PC-3 (cell line): ENCODE results near the gene KHDC1L. TPM values are rescaled to one million over a fixed set of nuclear protein-coding genes. Genes with fewer than 3 reads are reported as not detected.

Source experiments
- ATAC-seq: fragments of 200-7000 bp; cut with Tn5 transposase; 2 replicates; pipeline ENCODE4 v1.9.1; 2020; ENCODE audit warnings: mild to moderate bottlenecking, moderate library complexity
- BruUV-seq: library from RNA; stranded (reverse); fragments of 400-500 nt; replicated peaks from 2 replicates; lab custom pipeline; 2021; lab: Mats Ljungman, UMichigan
- CTCF ChIA-PET: fragments of 300-600 bp; sonication (Branson Sonifier 250); formaldehyde crosslinking; loops from one replicate; lab custom pipeline; 2022; ENCODE audit warnings: antibody characterized with exemption; lab: Charles Lee
- POLR2A ChIA-PET: fragments of 300-600 bp; sonication (Branson Sonifier 250); formaldehyde crosslinking; loops from one replicate; lab custom pipeline; 2022; ENCODE audit warnings: antibody characterized with exemption; ENCODE audit not compliant: unreplicated experiment; lab: Charles Lee
- DNase-seq: peaks from one replicate; pipeline ENCODE4 v3.0.0-alpha.2; 2015
- H2AFZ ChIP-seq: fragments of 300-600 bp; sonication (generic); 2 replicates; pipeline ENCODE4 v1.6.0; 2016; ENCODE audit warnings: antibody characterized with exemption, low read length
- H3F3A ChIP-seq: fragments of 300-600 bp; sonication (generic); one replicate; pipeline ENCODE4 v1.6.0; 2017; ENCODE audit warnings: antibody characterized with exemption, low read length, control low read depth, mild to moderate bottlenecking; ENCODE audit not compliant: unreplicated experiment
- H3K27ac ChIP-seq: fragments of 300-600 bp; sonication (generic); 2 replicates; pipeline ENCODE4 v1.5.1; 2016; ENCODE audit warnings: mild to moderate bottlenecking, low read length
- H3K27me3 ChIP-seq: fragments of 300-600 bp; sonication (generic); 2 replicates; pipeline ENCODE4 v1.6.1; 2016; ENCODE audit warnings: low read length, mixed read lengths
- H3K36me3 ChIP-seq: fragments of 300-600 bp; sonication (generic); 2 replicates; pipeline ENCODE4 v1.6.1; 2016; ENCODE audit warnings: low read depth, mixed run types, low read length, mixed read lengths
- H3K4me1 ChIP-seq: fragments of 300-600 bp; sonication (generic); 2 replicates; pipeline ENCODE4 v1.5.1; 2016; ENCODE audit warnings: low read length; ENCODE audit not compliant: insufficient read depth
- H3K4me2 ChIP-seq: fragments of 300-600 bp; sonication (generic); 2 replicates; pipeline ENCODE4 v1.6.0; 2016; ENCODE audit warnings: low read length
- H3K4me3 ChIP-seq: fragments of 300-600 bp; sonication (generic); 2 replicates; pipeline ENCODE4 v1.5.1; 2016; ENCODE audit warnings: mild to moderate bottlenecking, low read length, mixed read lengths
- H3K79me2 ChIP-seq: fragments of 300-600 bp; sonication (generic); 2 replicates; pipeline ENCODE4 v1.6.1; 2017; ENCODE audit warnings: low read length, mixed read lengths
- H3K9ac ChIP-seq: fragments of 300-600 bp; sonication (generic); 2 replicates; pipeline ENCODE4 v1.6.0; 2016; ENCODE audit warnings: mild to moderate bottlenecking, low read length
- H3K9me2 ChIP-seq: fragments of 300-600 bp; sonication (generic); replicated peaks from 2 replicates; pipeline ENCODE4 v1.6.1; 2016; ENCODE audit warnings: mixed run types, low read length, mixed read lengths
- H3K9me3 ChIP-seq: fragments of 300-600 bp; sonication (generic); 2 replicates; pipeline ENCODE4 v1.6.1; 2016; ENCODE audit warnings: low read length, mixed read lengths
- H4K20me1 ChIP-seq: fragments of 300-600 bp; sonication (generic); 2 replicates; pipeline ENCODE4 v1.6.1; 2016; ENCODE audit warnings: low read length, mixed read lengths
- CTCF ChIP-seq: fragments of 300-600 bp; sonication (generic); conservative IDR thresholded peaks from 2 replicates; pipeline ENCODE4 v1.5.1; 2017; ENCODE audit warnings: antibody characterized with exemption, low read depth, mild to moderate bottlenecking, low read length
- EZH2 ChIP-seq: fragments of 300-600 bp; sonication (generic); IDR thresholded peaks from one replicate; pipeline ENCODE4 v1.6.1; 2017; ENCODE audit warnings: antibody characterized with exemption, mild to moderate bottlenecking, low read length; ENCODE audit not compliant: unreplicated experiment
- EZH2phosphoT487 ChIP-seq: fragments of 300-600 bp; sonication (generic); IDR thresholded peaks from 2 replicates; pipeline ENCODE4 v1.6.1; 2018; ENCODE audit warnings: mild to moderate bottlenecking, antibody characterized with exemption, low read length, borderline replicate concordance
- intact Hi-C: fragments of 100-400 bp; cut with micrococcal nuclease; formaldehyde crosslinking; loops from 2 replicates; pipeline ENCODE4 v1.9.0; 2023
- total RNA-seq: library from RNA; depleted of rRNA; stranded (reverse); fragments of >200 nt; gene quantifications from 2 replicates; pipeline ENCODE4 v1.2.3, GENCODE V29; 2014

KHDC1L gene
- total RNA-seq, 1 experiment from 2014 or later, result 0.80 TPM

GRCh38 chr6:73204252-73204651, 21.0 kb downstream of the KHDC1L start:
- Histone ChIP-seq H3K9me2 (no peaks in the 10 kb centered on the region), H3K4me2 (no peak overlapping the region), H3K4me3 (no peak overlapping the region), H3K9me3 (no peaks in the 10 kb centered on the region), H3K27ac (no peak overlapping the region), H3K27me3 (no peaks in the 10 kb centered on the region), H3K79me2 (no peaks in the 10 kb centered on the region), H3K9ac (no peak overlapping the region), H2AFZ (no peak overlapping the region), H3F3A (no peaks in the 10 kb centered on the region), H4K20me1 (no peaks in the 10 kb centered on the region), H3K36me3 (no peaks in the 10 kb centered on the region), H3K4me1 (no peaks in the 10 kb centered on the region)
- CTCF ChIA-PET, result no interaction called here
- ATAC-seq (no peak), DNase-seq (no peak)
- intact Hi-C loops, result no loop called here
- POLR2A ChIA-PET, result no interaction called here
- BruUV-seq, result no TSS peak
- no peak for TF ChIP-seq EZH2
- TF ChIP-seq CTCF, result no peak
- TF ChIP-seq EZH2phosphoT487, result no peak

DNA sequence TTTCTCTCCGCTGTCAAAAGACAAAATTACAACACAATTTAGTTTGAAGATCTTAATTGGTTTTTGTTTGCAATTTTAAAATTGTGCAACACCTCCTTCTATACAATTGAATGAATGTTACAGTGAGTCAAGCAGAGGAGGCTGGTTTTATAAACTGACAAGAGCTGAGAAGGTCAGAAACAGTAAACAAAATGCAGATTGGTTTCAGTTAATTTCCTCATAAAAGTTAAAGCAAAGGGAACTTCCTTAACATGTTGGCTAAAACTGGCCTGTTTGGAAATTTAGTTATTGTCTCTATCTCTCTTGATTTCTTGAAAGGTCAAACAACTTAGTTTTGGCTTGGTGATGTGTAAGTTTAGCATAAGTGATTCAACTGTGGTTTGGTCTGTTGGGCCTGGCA, 22.2 kb downstream of the KHDC1L start:
- intact Hi-C loops, result no loop called here
- TF ChIP-seq EZH2, result no peak
- TF ChIP-seq CTCF, result no peak
- no peak for TF ChIP-seq EZH2phosphoT487
- no TSS peak for BruUV-seq
- H3K27me3 ChIP-seq, result no peaks in the 10 kb centered on the region
- H3K27ac ChIP-seq, result no peak overlapping the region
- H3K4me3 ChIP-seq, result no peak overlapping the region
- ATAC-seq (no peak), DNase-seq (peak; percentile 3)
- H3F3A ChIP-seq, result no peaks in the 10 kb centered on the region
- CTCF ChIA-PET, result no interaction called here
- no peaks in the 10 kb centered on the region for H3K4me1 ChIP-seq
- no peaks in the 10 kb centered on the region for H3K36me3 ChIP-seq
- H4K20me1 ChIP-seq, result no peaks in the 10 kb centered on the region
- POLR2A ChIA-PET, result no interaction called here
- H3K9me2 ChIP-seq, result no peaks in the 10 kb centered on the region
- no peak overlapping the region for H3K4me2 ChIP-seq
- no peaks in the 10 kb centered on the region for H3K79me2 ChIP-seq
- H3K9me3 ChIP-seq, result no peaks in the 10 kb centered on the region
- H2AFZ ChIP-seq, result no peak overlapping the region
- H3K9ac ChIP-seq, result no peak overlapping the region

DNA sequence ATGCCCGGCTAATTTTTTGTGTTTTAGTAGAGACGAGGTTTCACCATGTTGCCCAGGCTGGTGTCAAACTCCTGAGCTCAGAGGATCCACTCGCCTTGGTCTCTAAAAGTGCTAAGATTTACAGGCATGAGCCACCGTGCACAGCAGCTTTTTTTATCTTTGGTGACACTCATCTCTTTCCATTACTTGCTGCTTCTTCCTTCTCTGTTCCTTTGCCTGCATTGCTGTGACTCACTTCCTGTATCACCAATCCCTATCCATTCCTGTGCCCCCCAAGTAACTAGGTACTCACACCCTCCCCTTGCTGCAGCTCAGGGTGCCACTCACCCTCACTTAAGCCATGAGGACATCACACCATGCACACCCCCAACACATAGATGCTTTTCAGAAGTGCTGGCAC, 24.6 kb downstream of the KHDC1L start:
- Histone ChIP-seq H3K9me3 (no peaks in the 10 kb centered on the region), H2AFZ (no peak overlapping the region), H3K27me3 (no peaks in the 10 kb centered on the region)

More for the DNA sequence above, 24.6 kb downstream of the KHDC1L start:
- Histone ChIP-seq H4K20me1 (no peaks in the 10 kb centered on the region), H3K79me2 (no peaks in the 10 kb centered on the region), H3K4me2 (no peak overlapping the region), H3K4me3 (no peak overlapping the region), H3K9ac (no peak overlapping the region), H3K9me2 (no peaks in the 10 kb centered on the region), H3K36me3 (no peaks in the 10 kb centered on the region), H3K4me1 (no peaks in the 10 kb centered on the region), H3K27ac (no peak overlapping the region), H3F3A (no peaks in the 10 kb centered on the region)
- no TSS peak for BruUV-seq
- DNase-seq (no peak), ATAC-seq (no peak)
- intact Hi-C loops, result no loop called here
- TF ChIP-seq EZH2, result no peak
- no peak for TF ChIP-seq EZH2phosphoT487
- no peak for TF ChIP-seq CTCF
- ChIA-PET POLR2A (no interaction called here), CTCF (interaction anchor here (0.6 kb wide), 2 partner anchors 66 to 939 kb away, joined by 3 read pairs; no protein-coding TSS in a partner anchor)
